Uterus (tissue), 2 donors: Measurements from ENCODE around the gene HERC3.

Experiments
- CTCF ChIP-seq, 4 experiments: fragments of 200-600 bp in 2 of 4; fragments of 450-650 bp in 2 of 4; sonication (generic) in 2 of 4; IDR thresholded peaks; one replicate each; pipeline ENCODE4 v1.5.1; 2016 to 2019; ENCODE audit warnings: antibody characterized with exemption in 4 of 4, mild to moderate bottlenecking in 2 of 4, moderate library complexity in 1 of 4
- POLR2A ChIP-seq, 2 donors: fragments of 450-650 bp; IDR thresholded peaks; one replicate each; pipeline ENCODE4 v1.6.1; 2016; ENCODE audit warnings: antibody characterized with exemption in 2 of 2, mild to moderate bottlenecking in 1 of 2, moderate library complexity in 1 of 2

GRCh38 chr4:88752754-88753153, 160.5 kb downstream of the HERC3 start:
- TF ChIP-seq CTCF (IDR thresholded peaks at IDR 0.05) (no peak), POLR2A (IDR thresholded peaks at IDR 0.05) (no peak)
